Liver (tissue), 9 donors: ENCODE data around the gene ZNF524. TPM values are rescaled to one million over a fixed set of nuclear protein-coding genes. Genes with fewer than 3 reads are reported as not detected.

Source experiments
- DNase-seq: peaks from one replicate; pipeline ENCODE4 v3.0.0-alpha.2; 2017; ENCODE audit warnings: low spot score
- H3K27ac ChIP-seq, 2 donors: one replicate each; pipeline ENCODE4 v1.7.0; 2013; ENCODE audit warnings: inconsistent platforms in 2 of 2, low read length in 2 of 2, control low read depth in 1 of 2, low read depth in 1 of 2, mild to moderate bottlenecking in 1 of 2
- H3K27me3 ChIP-seq, 4 donors: one replicate each; pipeline versions ENCODE4 v1.6.1 to v1.7.0; 2013; ENCODE audit warnings: low read length in 3 of 4, inconsistent platforms in 1 of 4, mild to moderate bottlenecking in 1 of 4, moderate library complexity in 1 of 4; ENCODE audit not compliant: control insufficient read depth in 4 of 4, insufficient read depth in 4 of 4
- H3K36me3 ChIP-seq, 4 donors: one replicate each; pipeline versions ENCODE4 v1.6.1 to v1.7.0; 2013; ENCODE audit warnings: low read length in 3 of 4, mild to moderate bottlenecking in 3 of 4, low read depth in 1 of 4, moderate library complexity in 1 of 4; ENCODE audit not compliant: control insufficient read depth in 4 of 4, insufficient read depth in 3 of 4
- H3K4me1 ChIP-seq, 4 donors: one replicate each; pipeline versions ENCODE4 v1.6.1 to v1.7.0; 2013; ENCODE audit warnings: low read length in 3 of 4, mild to moderate bottlenecking in 3 of 4, moderate library complexity in 1 of 4; ENCODE audit not compliant: control insufficient read depth in 4 of 4, insufficient read depth in 4 of 4
- H3K4me3 ChIP-seq, 3 donors: one replicate each; pipeline versions ENCODE4 v1.6.1 to v1.7.0; 2013; ENCODE audit warnings: low read length in 3 of 3, control low read depth in 1 of 3, low read depth in 1 of 3, mild to moderate bottlenecking in 1 of 3
- H3K9ac ChIP-seq, 2 donors: one replicate each; pipeline ENCODE4 v1.7.0; 2013; ENCODE audit warnings: low read length in 2 of 2, mild to moderate bottlenecking in 2 of 2, moderate library complexity in 2 of 2, control low read depth in 1 of 2, low read depth in 1 of 2
- H3K9me3 ChIP-seq, 4 donors: one replicate each; pipeline versions ENCODE4 v1.6.1 to v1.7.0; 2013; ENCODE audit warnings: low read length in 3 of 4; ENCODE audit not compliant: control insufficient read depth in 4 of 4
- EGR1 ChIP-seq, 2 donors: IDR thresholded peaks; 2 replicates each; pipeline ENCODE4 v1.6.1; 2016 to 2018; ENCODE audit warnings: antibody characterized with exemption in 2 of 2, low read depth in 2 of 2
- FOXA1 ChIP-seq: IDR thresholded peaks from 2 replicates; pipeline ENCODE4 v1.6.1; 2016; ENCODE audit warnings: antibody characterized with exemption
- FOXA2 ChIP-seq: IDR thresholded peaks from 2 replicates; pipeline ENCODE4 v1.6.1; 2016; ENCODE audit warnings: antibody characterized with exemption
- GABPA ChIP-seq, 2 donors: IDR thresholded peaks in 1 of 2; conservative IDR thresholded peaks in 1 of 2; 2 replicates each; pipeline ENCODE4 v1.6.1; 2016; ENCODE audit warnings: antibody characterized with exemption in 2 of 2, mild to moderate bottlenecking in 1 of 2, moderate library complexity in 1 of 2
- HNF4A ChIP-seq, 2 donors: conservative IDR thresholded peaks; 2 replicates each; pipeline ENCODE4 v1.6.1; 2016; ENCODE audit warnings: antibody characterized with exemption in 2 of 2, mild to moderate bottlenecking in 2 of 2
- HNF4G ChIP-seq: IDR thresholded peaks from 2 replicates; pipeline ENCODE4 v1.6.1; 2016; ENCODE audit warnings: antibody characterized with exemption
- NR2F2 ChIP-seq: IDR thresholded peaks from 2 replicates; pipeline ENCODE4 v1.6.1; 2016; ENCODE audit warnings: antibody characterized with exemption
- RAD21 ChIP-seq, 2 donors: IDR thresholded peaks; 2 replicates each; pipeline ENCODE4 v1.6.1; 2016; ENCODE audit warnings: antibody characterized with exemption in 2 of 2, mild to moderate bottlenecking in 2 of 2
- RXRA ChIP-seq, 2 donors: IDR thresholded peaks; 2 replicates each; pipeline ENCODE4 v1.6.1; 2017 to 2018; ENCODE audit warnings: antibody characterized with exemption in 2 of 2, mild to moderate bottlenecking in 1 of 2
- SP1 ChIP-seq: IDR thresholded peaks from 2 replicates; pipeline ENCODE4 v1.6.1; 2018; ENCODE audit warnings: antibody characterized with exemption, mild to moderate bottlenecking
- TAF1 ChIP-seq: conservative IDR thresholded peaks from 2 replicates; pipeline ENCODE4 v1.6.1; 2016; ENCODE audit warnings: antibody characterized with exemption, mild to moderate bottlenecking
- YY1 ChIP-seq: IDR thresholded peaks from 2 replicates; pipeline ENCODE4 v1.6.1; 2016; ENCODE audit warnings: antibody characterized with exemption, mild to moderate bottlenecking
- WGBS: extraction: QIAGEN DNeasy Blood & Tissue Kit; methylation state at CpG from one replicate; pipeline ENCODE4 v1.1.7; 2013; 5-methylcytosine and 5-hydroxymethylcytosine counted together
- polyA plus RNA-seq, 2 donors: library from polyadenylated mRNA; stranded (reverse) in 1 of 2; unstranded in 1 of 2; fragments of 200-250 nt in 1 of 2; fragments of >200 nt in 1 of 2; fragmentation: Nextera tagmentation in 1 of 2; extraction: Ambion mirVana in 1 of 2; gene quantifications; one replicate each; pipeline versions ENCODE4 v1.2.1 to v1.2.3, GENCODE V29; 2013 to 2015
- total RNA-seq, 2 donors: library from RNA; depleted of rRNA; stranded (reverse); fragments of >200 nt; gene quantifications; one replicate each; pipeline ENCODE4 v1.2.3, GENCODE V29; 2014
- TF ChIP-seq, protein P1 (sequence below): IDR thresholded peaks from 2 replicates; pipeline ENCODE4 v1.6.1; 2016; ENCODE audit warnings: antibody characterized with exemption
- TF ChIP-seq, protein P2 (sequence below): IDR thresholded peaks from 2 replicates; pipeline ENCODE4 v1.6.1; 2016; ENCODE audit warnings: antibody characterized with exemption
- TF ChIP-seq, protein P3 (sequence below): fragments of 150-350 bp; IDR thresholded peaks from 2 replicates; pipeline ENCODE4 v1.5.1; 2017; ENCODE audit warnings: improper control_type of control experiment, low read depth, low read length; ENCODE audit not compliant: missing input control
- donor health status: healthy.
- donor health status: healthy.
- donor health status: healthy.
- donor health status: healthy.
- donor health status: healthy.

Gene ZNF524
- total and polyA plus RNA-seq, 4 donors, result 6.7 to 12.3 (median 10.2) TPM

DNA sequence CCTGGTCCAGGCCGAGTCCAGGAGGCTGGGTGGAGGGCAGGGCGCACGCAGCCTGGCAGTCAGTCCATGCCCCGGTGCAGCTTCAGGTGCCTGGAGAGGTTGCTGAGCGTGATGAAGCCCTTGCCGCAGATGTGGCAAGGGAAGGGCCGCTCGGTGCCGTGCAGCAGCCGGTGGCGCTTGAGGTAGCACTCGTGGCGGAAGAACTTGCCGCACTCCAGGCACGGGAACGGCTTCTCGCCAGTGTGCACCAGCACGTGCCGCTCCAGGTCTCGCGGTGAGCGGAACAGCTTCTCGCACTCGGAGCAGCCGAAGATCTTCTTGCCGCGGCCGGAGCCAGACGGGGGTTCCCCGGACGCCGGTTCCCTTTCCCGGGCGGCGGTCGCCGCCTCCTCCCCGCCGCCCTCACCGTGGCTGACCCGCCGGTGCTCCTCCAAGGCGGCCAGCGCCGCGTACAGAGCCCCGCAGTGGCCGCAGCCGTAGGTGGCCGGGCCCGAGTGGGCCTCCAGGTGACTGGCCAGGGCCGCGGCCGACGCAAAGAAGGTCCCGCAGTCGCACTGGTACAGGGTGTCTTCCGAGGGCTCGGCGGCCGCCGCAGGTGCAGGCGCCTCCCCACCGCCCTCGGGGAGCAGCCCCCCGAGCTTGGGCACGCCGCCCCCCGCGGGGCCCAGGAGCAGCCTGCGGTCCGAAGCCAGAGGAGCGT lies 7.5 kb upstream of the ZNF524 start:
- TF ChIP-seq, protein P1, sequence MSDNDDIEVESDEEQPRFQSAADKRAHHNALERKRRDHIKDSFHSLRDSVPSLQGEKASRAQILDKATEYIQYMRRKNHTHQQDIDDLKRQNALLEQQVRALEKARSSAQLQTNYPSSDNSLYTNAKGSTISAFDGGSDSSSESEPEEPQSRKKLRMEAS, result no peak
- no peak for TF ChIP-seq RAD21 (IDR thresholded peaks at IDR 0.05)
- no peaks in the 10 kb centered on the region for H3K9me3 ChIP-seq
- no peaks in the 10 kb centered on the region for H3K4me1 ChIP-seq
- no peak overlapping the region for H3K4me3 ChIP-seq
- no peaks in the 10 kb centered on the region for H3K27me3 ChIP-seq
- WGBS, result 93% methylated on average over 73 of the region's 73 CpGs
- DNase-seq, result no peak
- H3K9ac ChIP-seq, result no peak overlapping the region
- H3K27ac ChIP-seq, result no peak overlapping the region
- H3K36me3 ChIP-seq, result peaks cover 3 to 28% (median 12%) of the 10 kb centered on the region in 4 donors

DNA sequence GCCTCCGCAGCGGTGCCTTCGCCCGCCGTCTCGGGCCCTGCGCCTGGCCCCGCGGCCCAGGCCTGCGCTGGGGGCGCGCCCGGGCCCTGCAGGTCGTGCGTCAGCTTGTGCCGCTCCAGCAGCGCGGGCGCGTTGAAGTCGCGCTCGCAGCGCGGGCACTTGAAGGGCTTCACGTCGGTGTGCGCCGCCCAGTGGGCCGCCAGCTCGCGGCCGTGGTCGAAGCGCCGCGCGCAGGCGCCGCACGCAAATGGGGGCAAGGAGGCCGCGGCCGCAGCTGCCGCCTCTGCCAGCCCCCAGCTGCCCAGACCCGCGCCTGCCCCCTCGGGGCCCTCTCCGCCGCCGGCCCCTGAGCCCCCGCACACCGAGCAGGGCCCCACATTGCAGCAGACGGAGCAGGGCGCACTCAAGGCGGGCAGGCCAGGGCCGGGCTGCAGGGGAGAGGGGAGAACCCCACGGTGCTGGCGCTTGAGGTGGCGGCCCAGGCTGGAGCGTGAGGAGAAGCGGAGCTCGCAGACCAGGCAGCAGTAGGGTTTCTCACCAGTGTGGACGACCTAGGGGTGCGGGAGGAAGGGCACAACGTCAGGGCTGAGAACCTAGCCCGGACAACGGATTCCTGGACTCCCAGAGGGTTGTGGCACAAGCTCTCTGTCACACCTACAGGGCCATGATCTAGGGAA lies 6.9 kb upstream of the ZNF524 start:
- H3K27me3 ChIP-seq, result no peaks in the 10 kb centered on the region
- WGBS, result 89% methylated on average over 68 of the region's 68 CpGs
- no peak for DNase-seq

DNA sequence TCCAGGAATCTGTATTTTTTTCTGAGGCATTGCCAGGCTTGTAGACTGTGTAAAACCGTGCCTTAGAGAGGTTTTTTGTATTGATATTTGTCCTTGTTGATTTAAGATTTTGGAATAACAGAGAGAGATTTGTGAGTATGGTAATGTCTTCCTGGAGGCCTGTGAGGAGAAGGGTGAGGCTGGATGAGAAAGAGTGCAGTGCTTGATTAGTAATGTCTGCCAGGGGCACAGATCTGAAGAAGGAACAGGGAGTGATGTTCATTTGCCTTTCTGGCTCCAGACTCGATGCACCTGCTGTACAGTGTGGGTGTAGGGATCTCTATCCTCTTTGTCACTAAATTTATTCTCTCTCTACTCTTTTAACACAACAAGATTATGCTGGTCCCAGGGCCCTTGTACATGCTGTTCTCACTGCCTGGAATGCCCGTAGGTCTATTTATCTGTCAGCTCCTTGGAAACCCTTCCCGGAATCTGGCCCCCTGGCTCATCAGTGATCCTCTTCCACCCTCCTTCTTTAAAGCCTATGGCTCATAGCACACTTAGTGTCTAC lies 5.0 kb upstream of the ZNF524 start:
- TF ChIP-seq GABPA (IDR thresholded peaks at IDR 0.05 in 1 of 2, conservative IDR thresholded peaks at IDR 0.05 in 1 of 2) (no peak), FOXA2 (no peak), EGR1 (IDR thresholded peaks at IDR 0.05; ENCODE audit: low read depth in 2 of 2) (no peak), SP1 (no peak), YY1 (no peak), HNF4G (no peak)
- TF ChIP-seq, protein P2, sequence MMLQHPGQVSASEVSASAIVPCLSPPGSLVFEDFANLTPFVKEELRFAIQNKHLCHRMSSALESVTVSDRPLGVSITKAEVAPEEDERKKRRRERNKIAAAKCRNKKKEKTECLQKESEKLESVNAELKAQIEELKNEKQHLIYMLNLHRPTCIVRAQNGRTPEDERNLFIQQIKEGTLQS, result no peak
- H3K4me1 ChIP-seq, result peaks cover 0 to 6% (median 1%) of the 10 kb centered on the region in 4 donors
- no peak overlapping the region for H3K4me3 ChIP-seq
- no peak overlapping the region for H3K27ac ChIP-seq
- H3K9ac ChIP-seq, result no peak overlapping the region
- DNase-seq, result no peak
- peaks cover 3 to 28% (median 12%) of the 10 kb centered on the region in 4 donors for H3K36me3 ChIP-seq
- 94% methylated on average over 4 of the region's 4 CpGs for WGBS
- H3K9me3 ChIP-seq, result no peaks in the 10 kb centered on the region
- H3K27me3 ChIP-seq, result no peaks in the 10 kb centered on the region

More for the DNA sequence above, 6.9 kb upstream of the ZNF524 start:
- TF ChIP-seq RXRA (IDR thresholded peaks at IDR 0.05) (no peak), NR2F2 (no peak), YY1 (no peak), HNF4A (conservative IDR thresholded peaks at IDR 0.05) (no peak), FOXA2 (no peak), RAD21 (IDR thresholded peaks at IDR 0.05) (no peak), TAF1 (no peak), FOXA1 (no peak)
- TF ChIP-seq, protein P3, sequence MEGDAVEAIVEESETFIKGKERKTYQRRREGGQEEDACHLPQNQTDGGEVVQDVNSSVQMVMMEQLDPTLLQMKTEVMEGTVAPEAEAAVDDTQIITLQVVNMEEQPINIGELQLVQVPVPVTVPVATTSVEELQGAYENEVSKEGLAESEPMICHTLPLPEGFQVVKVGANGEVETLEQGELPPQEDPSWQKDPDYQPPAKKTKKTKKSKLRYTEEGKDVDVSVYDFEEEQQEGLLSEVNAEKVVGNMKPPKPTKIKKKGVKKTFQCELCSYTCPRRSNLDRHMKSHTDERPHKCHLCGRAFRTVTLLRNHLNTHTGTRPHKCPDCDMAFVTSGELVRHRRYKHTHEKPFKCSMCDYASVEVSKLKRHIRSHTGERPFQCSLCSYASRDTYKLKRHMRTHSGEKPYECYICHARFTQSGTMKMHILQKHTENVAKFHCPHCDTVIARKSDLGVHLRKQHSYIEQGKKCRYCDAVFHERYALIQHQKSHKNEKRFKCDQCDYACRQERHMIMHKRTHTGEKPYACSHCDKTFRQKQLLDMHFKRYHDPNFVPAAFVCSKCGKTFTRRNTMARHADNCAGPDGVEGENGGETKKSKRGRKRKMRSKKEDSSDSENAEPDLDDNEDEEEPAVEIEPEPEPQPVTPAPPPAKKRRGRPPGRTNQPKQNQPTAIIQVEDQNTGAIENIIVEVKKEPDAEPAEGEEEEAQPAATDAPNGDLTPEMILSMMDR, result no peak
- Histone ChIP-seq H3K9me3 (no peaks in the 10 kb centered on the region), H3K9ac (no peak overlapping the region), H3K27ac (no peak overlapping the region), H3K4me1 (no peaks in the 10 kb centered on the region), H3K4me3 (no peak overlapping the region), H3K36me3 (peaks cover 3 to 28% (median 12%) of the 10 kb centered on the region in 4 donors)
